Fibroblast of mammary gland (primary cell): ENCODE results near the gene TFAP2C.

ENCODE experiments used
- DNase-seq: peaks from one replicate; pipeline ENCODE4 v3.0.0-alpha.2; 2010; ENCODE audit warnings: low read depth
- H3K4me3 ChIP-seq: 2 replicates; pipeline ENCODE4 v1.5.1; 2011; ENCODE audit warnings: low read depth, mild to moderate bottlenecking, low read length, moderate library complexity; ENCODE audit not compliant: control insufficient read depth
- TF ChIP-seq, protein P1 (sequence below): conservative IDR thresholded peaks from 2 replicates; pipeline ENCODE4 v1.5.1; 2011; ENCODE audit warnings: low read depth, low read length, inconsistent platforms; ENCODE audit not compliant: control insufficient read depth, insufficient read depth

Gene TFAP2C

DNA sequence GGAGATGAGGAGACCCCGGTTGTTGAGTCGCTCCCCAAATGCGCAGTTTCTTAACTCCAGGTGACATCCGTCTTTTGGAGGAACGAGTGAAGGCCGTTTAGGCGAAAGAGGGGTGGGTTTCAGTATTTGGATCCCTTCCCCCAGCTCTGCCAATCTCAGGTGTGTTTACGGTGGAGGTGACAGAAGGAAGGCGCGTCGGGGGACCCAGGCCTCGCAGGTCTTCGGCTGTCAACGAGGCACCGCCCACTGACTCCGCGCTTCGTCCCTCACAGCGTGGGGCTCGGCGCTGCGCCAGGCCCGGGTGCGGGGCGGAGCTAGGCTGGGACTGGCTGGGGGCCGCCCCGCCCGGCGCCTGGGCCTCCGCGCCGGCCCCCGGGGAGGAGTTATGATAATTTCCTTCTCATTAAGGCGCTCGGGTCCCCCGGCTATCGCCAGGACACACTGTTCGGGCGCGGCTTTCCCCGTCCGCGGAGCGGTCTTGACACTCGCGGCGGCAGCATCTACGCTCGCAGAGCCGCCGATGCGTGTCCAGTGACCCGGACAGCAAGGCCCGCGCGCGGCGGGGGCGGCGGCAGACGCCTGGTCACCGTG, at the start of gene TFAP2C:
TSS of gene TFAP2C (plus strand) at position 434 of the 591 bp plus-strand sequence. CDS start 239 bp downstream, outside the sequence.
- peak within 1 kb of the TSS; percentile 47 for H3K4me3 ChIP-seq
- DNase-seq = peak; percentile 25

DNA sequence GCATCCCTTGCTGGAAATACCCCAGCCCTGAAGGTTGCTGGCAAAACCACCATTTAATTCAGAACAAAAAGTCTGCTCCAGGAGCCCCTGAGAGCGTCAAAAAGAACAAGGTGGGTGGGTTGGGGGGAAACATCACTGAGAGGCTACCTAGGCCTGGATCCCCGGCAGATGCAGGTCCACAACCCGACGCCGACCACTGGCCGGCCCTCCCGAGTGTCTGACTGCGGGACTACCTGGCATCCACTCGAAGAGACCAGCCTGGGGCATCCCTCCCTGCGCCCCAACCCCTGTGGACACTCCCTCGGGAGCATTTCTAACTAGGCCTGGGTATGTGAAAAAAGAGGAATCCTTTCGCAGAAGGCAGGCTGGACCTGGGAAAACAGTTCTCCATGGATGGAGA, 48.9 kb upstream of the TFAP2C start:
- no peak for DNase-seq
- TF ChIP-seq, protein P1, sequence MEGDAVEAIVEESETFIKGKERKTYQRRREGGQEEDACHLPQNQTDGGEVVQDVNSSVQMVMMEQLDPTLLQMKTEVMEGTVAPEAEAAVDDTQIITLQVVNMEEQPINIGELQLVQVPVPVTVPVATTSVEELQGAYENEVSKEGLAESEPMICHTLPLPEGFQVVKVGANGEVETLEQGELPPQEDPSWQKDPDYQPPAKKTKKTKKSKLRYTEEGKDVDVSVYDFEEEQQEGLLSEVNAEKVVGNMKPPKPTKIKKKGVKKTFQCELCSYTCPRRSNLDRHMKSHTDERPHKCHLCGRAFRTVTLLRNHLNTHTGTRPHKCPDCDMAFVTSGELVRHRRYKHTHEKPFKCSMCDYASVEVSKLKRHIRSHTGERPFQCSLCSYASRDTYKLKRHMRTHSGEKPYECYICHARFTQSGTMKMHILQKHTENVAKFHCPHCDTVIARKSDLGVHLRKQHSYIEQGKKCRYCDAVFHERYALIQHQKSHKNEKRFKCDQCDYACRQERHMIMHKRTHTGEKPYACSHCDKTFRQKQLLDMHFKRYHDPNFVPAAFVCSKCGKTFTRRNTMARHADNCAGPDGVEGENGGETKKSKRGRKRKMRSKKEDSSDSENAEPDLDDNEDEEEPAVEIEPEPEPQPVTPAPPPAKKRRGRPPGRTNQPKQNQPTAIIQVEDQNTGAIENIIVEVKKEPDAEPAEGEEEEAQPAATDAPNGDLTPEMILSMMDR = no peak

More for the DNA sequence above, at the start of gene TFAP2C:
- TF ChIP-seq, protein P1 = no peak

DNA sequence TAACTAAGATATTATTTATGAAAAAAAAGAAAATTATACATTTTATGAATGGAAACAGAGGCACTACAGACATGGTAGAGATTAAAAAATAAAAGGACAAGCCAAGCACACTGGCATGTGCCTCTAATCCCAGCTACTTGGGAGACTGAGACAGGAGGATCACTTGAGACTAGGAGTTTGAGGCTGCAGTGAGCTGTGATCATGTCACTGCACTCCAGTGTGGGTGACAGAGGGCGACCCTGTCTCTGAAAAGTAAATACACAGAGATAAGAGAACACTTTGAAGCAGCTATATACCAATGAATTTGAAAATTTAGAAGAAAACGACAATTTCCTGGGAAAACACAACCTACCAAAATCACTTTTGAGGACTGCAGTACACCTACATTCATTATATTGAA, 47.4 kb upstream of the TFAP2C start:
- TF ChIP-seq, protein P1 = no peak
- DNase-seq = no peak
- H3K4me3 ChIP-seq = no peak overlapping the region

More for the DNA sequence above, 48.9 kb upstream of the TFAP2C start:
- no peak overlapping the region for H3K4me3 ChIP-seq

DNA sequence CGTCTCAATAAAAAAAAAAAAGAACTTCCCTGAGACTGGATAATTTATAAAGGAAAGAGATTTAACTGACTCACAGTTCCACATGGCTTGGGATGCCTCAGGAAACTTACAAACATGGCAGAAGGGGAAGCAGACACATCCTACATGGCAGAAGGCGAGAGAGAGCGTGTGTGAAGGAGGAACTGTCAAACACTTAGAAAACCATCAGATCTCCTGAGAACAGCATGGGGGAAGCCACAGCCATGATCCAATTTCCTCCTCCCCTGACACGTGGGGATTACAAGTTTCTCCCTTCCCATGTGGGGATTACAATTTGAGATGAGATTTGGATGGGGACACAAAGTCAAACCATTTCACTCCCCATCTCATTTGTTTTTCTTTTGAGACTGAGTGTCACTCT, 46.6 kb upstream of the TFAP2C start:
- H3K4me3 ChIP-seq = no peak overlapping the region
- TF ChIP-seq, protein P1 = no peak
- DNase-seq = no peak

DNA sequence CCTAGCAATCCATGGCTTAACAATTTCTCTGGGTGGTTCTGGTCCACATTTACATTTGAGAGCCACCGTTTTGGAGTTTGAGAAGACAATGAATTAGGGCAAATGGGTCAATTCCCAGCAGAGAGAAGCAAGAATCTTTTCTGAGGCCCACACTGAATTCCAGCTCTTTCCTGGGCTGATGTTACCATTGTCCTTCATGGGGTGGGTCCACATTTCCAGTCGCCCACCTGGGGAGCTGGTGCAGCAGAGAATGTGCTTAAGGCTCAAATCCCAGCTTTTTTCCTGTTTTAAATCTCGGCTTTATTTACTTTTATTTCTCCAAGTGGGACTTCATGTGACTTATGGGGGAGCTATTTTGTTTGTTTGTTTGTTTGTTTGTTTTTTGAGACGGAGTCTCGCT, 44.2 kb upstream of the TFAP2C start:
- TF ChIP-seq, protein P1 = no peak
- DNase-seq = no peak
- no peak overlapping the region for H3K4me3 ChIP-seq

DNA sequence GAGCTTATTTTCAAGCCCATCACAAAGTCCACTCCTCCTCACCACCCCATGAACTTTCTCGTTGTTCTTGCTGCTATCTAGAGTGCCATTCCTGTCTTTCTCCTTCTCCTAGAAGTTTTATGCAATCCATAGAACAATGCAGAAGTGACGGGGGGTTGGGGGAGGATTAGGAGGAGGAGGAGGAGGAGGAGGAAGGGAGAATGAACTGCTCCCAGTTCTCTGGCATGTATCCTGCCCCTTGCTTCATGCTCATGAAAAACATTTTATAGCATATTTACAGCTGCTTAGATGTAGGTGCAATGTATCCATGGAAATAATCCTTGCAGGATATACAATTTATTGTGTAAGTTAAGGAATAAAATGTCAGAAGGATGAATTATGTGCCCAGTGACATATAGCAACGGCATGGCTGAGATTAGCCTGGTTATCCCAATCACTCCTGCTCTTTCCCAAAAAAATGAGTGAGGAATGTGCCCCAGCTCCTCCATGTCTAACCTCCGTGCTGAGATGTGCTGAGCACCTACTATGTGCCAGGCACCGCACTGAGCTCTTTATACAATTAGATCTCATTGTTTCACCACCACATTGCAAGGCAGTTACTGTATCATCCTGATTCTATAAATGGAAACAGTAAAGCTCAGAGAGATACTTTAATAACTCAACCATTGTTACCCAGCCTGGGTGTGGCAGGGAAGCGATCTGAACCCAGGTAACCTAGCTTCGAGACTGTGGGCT, 41.6 kb upstream of the TFAP2C start:
- TF ChIP-seq, protein P1 = no peak
- H3K4me3 ChIP-seq = no peak overlapping the region
- DNase-seq = no peak
